NCI-H187 treated with DMSO at 0.1 percent for 48 hours (cell line): Measurements from ENCODE around the gene MFN2.
"Not testable (repeated sequence)": the region's sequence is repeated elsewhere in the genome, so short reads cannot be mapped to it uniquely, and the experiment has no call there.

ENCODE experiments used
- DNase-seq: peaks from one replicate; lab custom pipeline; 2025; lab: John Stamatoyannopoulos, UW

Gene MFN2

GRCh38 chr1:12022036-12022435 lies 41.8 kb downstream of the MFN2 start:
- DNase-seq: no peak

- DNase-seq: no peak
Measured at GRCh38 chr1:12026586-12026985, 46.3 kb downstream of the MFN2 start.

GRCh38 chr1:12028248-12028647 lies 48.0 kb downstream of the MFN2 start:
- DNase-seq: no peak

- no peak for DNase-seq
Measured at GRCh38 chr1:12028957-12029511, 48.8 kb downstream of the MFN2 start.

- DNase-seq: no peak
Measured at GRCh38 chr1:12029720-12030339, 49.6 kb downstream of the MFN2 start.

- no peak for DNase-seq
Measured at GRCh38 chr1:12031039-12031980, 51.1 kb downstream of the MFN2 start.

- DNase-seq: no peak
Measured at GRCh38 chr1:12032161-12032621, 51.9 kb downstream of the MFN2 start.

GRCh38 chr1:12033441-12033840 lies 53.2 kb downstream of the MFN2 start:
- not testable (repeated sequence) for DNase-seq

GRCh38 chr1:12034381-12034801 lies 54.1 kb downstream of the MFN2 start:
- no peak for DNase-seq

- no peak for DNase-seq
Measured at GRCh38 chr1:12035312-12035711, 55.1 kb downstream of the MFN2 start.

GRCh38 chr1:12037486-12038355 lies 57.5 kb downstream of the MFN2 start:
- no peak for DNase-seq

- DNase-seq: no peak
Measured at GRCh38 chr1:12038356-12039163, 58.3 kb downstream of the MFN2 start.

GRCh38 chr1:12039164-12039525 lies 58.9 kb downstream of the MFN2 start:
- DNase-seq: no peak

- DNase-seq: not testable (repeated sequence)
Measured at GRCh38 chr1:12039824-12040456, 59.7 kb downstream of the MFN2 start.

- DNase-seq: peak; percentile 74
Measured at GRCh38 chr1:12040457-12041051, 60.3 kb downstream of the MFN2 start.

- not testable (repeated sequence) for DNase-seq
Measured at GRCh38 chr1:12044187-12044877, 64.1 kb downstream of the MFN2 start.

- no peak for DNase-seq
Measured at GRCh38 chr1:12046749-12047119, 66.5 kb downstream of the MFN2 start.

GRCh38 chr1:12047120-12047876 lies 67.1 kb downstream of the MFN2 start:
- no peak for DNase-seq

GRCh38 chr1:12048372-12048771 lies 68.1 kb downstream of the MFN2 start:
- DNase-seq: no peak
